ENCODE data around the gene NOXA1. TPM values are rescaled to one million over a fixed set of nuclear protein-coding genes. Genes with fewer than 3 reads are reported as not detected.

Gene NOXA1
- total and polyA plus RNA-seq, 2 of the 8 experiments (the other 6 are each of a cell fraction or from before 2014, with no cell fraction given): 0.34 to 0.91 TPM

DNA sequence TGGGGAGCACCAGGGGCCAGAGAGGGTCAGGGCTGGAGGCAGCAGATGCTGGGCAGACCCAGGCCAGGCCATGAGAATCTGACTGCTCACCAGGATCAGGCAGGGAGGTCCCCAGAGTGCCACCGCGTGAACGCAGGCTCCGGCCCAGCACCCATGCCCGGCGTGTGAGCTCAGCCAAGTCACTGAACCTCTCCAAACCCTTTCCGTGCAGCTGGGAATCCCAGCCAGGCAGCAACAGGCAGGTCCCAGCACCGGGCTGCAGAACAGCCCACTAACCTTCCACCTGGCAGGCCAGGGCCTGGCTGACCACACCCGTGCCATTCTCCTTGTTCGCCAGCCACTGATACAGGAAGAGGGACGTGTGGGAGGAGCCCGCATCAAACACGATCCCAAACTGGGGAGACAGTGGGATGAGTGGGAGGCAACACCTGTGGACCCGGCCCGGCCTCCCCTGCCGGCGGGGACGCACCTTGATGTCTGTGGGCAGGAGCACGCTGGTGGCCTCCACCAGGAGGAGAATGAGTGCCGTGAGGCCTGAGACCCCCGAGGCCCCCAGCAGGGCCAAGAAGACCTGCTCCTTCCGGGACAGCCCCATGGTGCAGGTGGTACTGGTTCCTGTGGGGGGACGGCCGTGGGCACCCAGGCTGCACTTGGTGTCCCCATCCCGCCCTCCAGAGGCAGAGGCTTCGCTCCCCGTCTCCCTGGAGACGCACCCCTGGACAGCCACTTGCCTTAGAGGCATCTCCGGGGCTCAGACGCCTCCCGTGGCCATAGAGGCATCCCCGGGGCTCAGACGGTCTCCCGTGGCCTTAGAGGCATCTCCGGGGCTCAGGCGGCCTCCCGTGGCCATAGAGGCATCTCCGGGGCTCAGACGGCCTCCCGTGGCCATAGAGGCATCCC, 14.7 kb downstream of the NOXA1 start (continued):
- TF ChIP-seq, protein P1, sequence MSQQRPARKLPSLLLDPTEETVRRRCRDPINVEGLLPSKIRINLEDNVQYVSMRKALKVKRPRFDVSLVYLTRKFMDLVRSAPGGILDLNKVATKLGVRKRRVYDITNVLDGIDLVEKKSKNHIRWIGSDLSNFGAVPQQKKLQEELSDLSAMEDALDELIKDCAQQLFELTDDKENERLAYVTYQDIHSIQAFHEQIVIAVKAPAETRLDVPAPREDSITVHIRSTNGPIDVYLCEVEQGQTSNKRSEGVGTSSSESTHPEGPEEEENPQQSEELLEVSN (IDR thresholded peaks at IDR 0.05): no peak
- TF ChIP-seq SP1 (IDR thresholded peaks at IDR 0.05; ENCODE audit: low read depth, low read length) (no peak), SP4 (IDR thresholded peaks at IDR 0.05; ENCODE audit: low read length) (no peak), PHF8 (conservative IDR thresholded peaks at IDR 0.05; ENCODE audit: low read depth, low read length) (no peak), KDM1A (IDR thresholded peaks at IDR 0.05; ENCODE audit: borderline replicate concordance, low read length) (no peak)
